Activated CD4-positive, alpha-beta T cell treated with anti-CD3 and anti-CD28 coated beads, Interleukin-2, amount 10 ng/mL, durations not matched to agents 24 days and 14 days (primary cell): Measurements from ENCODE around the gene EEF1AKMT4. TPM values are rescaled to one million over a fixed set of nuclear protein-coding genes. Genes with fewer than 3 reads are reported as not detected.
A peak's percentile ranks its signal among the peaks of the same experiment; 100 is the strongest.

ENCODE experiments used
- DNase-seq: peaks from one replicate; pipeline ENCODE4 v3.0.0; 2022
- H3K27ac Mint-ChIP-seq: one replicate; pipeline ENCODE4 v1.8.0; 2022; ENCODE audit warnings: mild to moderate bottlenecking, mixed read lengths
- H3K27me3 Mint-ChIP-seq: one replicate; pipeline ENCODE4 v1.8.0; 2022; ENCODE audit warnings: mixed read lengths
- H3K36me3 Mint-ChIP-seq: one replicate; pipeline ENCODE4 v1.8.0; 2022; ENCODE audit warnings: low read depth, mild to moderate bottlenecking, mixed read lengths
- H3K4me1 Mint-ChIP-seq: one replicate; pipeline ENCODE4 v1.8.0; 2021; ENCODE audit warnings: mixed read lengths
- H3K4me3 Mint-ChIP-seq: one replicate; pipeline ENCODE4 v1.8.0; 2022; ENCODE audit warnings: mild to moderate bottlenecking, moderate library complexity, mixed read lengths
- H3K9me3 Mint-ChIP-seq: one replicate; pipeline ENCODE4 v1.8.0; 2021; ENCODE audit warnings: mixed read lengths
- intact Hi-C: fragments of 100-400 bp; cut with micrococcal nuclease; formaldehyde crosslinking; loops from one replicate; pipeline ENCODE4 v1.15.1; 2023
- total RNA-seq: library from RNA; stranded (reverse); gene quantifications from 2 replicates; pipeline ENCODE4 v1.2.3, GENCODE V29; 2022

EEF1AKMT4 gene
- total RNA-seq, 1 donor from 2014 or later, result 14.3 TPM

DNA sequence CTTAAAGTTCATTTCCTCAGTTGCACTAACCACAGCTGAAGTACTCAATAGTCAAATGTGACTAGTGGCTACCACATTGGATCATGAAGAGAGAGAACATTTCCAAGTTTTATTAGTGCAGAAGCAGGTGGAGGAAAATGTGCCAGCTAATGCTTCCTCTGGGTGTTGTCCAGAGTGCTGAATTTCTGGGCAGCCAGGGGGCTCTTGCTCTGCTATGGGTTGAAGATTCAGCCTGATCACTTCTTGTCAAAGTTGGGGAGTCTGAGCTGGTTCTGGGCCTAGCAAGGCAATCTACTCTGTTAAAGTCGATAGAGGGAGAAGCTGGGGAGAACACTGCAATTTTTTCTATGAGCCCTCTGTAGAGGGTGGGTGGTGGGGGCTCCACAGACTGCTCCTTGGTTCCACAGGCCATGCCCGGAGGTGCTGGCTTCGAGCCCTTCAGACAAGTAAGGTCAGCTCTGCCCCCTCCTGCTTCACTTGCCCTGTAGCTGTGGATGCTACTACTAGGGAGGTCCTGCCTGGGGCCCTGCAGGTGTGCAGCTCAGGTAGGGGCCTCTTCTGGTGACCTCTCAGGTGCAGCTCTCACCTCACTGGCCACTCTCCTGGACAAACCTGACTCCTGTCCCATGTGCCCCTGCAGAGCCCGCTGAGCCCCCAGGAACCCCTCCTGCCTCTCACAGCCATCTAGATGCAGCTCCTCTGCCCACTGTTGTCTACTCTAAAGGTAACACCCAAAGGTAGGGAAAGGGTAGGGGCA, 8.9 kb upstream of the EEF1AKMT4 start:
- H3K27me3 Mint-ChIP-seq, result no peaks in the 10 kb centered on the region
- no peaks in the 10 kb centered on the region for H3K9me3 Mint-ChIP-seq
- no peak overlapping the region for H3K4me3 Mint-ChIP-seq
- peak; percentile 59 for DNase-seq
- no peak overlapping the region for H3K27ac Mint-ChIP-seq
- H3K36me3 Mint-ChIP-seq, result peaks cover 26% of the 10 kb centered on the region
- H3K4me1 Mint-ChIP-seq, result no peaks in the 10 kb centered on the region
- intact Hi-C loops, result no loop called here

DNA sequence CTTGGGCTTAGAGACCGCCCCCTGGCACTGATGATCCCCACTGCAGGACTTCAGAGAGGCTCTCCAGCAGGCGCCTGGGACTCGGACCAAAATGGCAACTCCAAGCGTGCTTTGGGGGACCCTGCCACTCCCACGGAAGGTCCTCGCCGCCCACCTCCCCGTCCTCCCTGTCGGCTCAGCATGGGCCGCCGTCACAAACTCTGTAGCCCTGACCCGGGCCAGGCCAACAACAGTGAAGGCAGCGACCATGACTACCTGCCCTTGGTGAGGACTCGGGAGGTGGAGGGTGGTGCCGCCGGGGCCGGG, 8.4 kb upstream of the EEF1AKMT4 start:
- DNase-seq, result no peak
- Mint-ChIP-seq H3K9me3 (no peaks in the 10 kb centered on the region), H3K27ac (no peak overlapping the region), H3K4me1 (peaks cover 5% of the 10 kb centered on the region), H3K4me3 (no peak overlapping the region), H3K27me3 (no peaks in the 10 kb centered on the region), H3K36me3 (peaks cover 31% of the 10 kb centered on the region)
- intact Hi-C loops, result no loop called here

DNA sequence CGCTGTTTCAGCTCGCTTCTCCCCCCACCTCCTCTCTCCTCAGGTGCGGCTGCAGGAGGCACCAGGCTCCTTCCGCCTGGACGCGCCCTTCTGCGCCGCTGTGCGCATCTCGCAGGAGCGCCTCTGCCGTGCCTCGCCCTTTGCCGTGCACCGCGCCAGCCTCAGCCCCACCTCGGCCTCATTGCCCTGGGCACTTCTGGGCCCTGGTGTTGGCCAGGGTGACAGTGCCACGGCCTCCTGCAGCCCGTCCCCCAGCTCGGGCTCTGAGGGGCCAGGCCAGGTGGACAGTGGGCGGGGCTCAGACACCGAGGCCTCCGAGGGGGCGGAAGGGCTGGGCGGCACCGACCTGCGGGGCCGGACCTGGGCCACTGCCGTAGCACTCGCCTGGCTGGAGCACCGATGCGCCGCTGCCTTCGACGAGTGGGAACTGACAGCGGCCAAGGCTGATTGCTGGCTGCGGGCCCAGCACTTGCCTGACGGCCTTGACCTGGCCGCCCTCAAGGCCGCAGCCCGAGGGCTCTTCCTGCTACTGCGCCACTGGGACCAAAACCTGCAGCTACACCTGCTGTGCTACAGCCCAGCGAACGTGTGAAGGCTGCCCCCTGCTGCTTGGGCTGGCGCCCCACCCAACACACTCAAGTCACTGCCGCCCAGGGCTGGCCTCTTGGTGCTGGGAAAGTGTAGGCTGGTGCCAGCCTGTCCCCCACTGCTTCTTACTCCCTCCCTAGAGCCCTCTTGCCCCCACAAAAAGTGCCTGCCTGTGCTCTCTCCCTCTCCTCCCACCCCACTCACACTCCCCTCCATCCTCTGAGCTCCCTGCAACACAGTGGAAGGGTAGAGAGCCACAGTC, 7.8 kb upstream of the EEF1AKMT4 start:
- no peak overlapping the region for H3K4me3 Mint-ChIP-seq
- intact Hi-C loops, result no loop called here
- H3K9me3 Mint-ChIP-seq, result no peaks in the 10 kb centered on the region
- H3K36me3 Mint-ChIP-seq, result peaks cover 32% of the 10 kb centered on the region
- H3K4me1 Mint-ChIP-seq, result peaks cover 5% of the 10 kb centered on the region
- H3K27me3 Mint-ChIP-seq, result no peaks in the 10 kb centered on the region
- no peak overlapping the region for H3K27ac Mint-ChIP-seq
- DNase-seq, result no peak

DNA sequence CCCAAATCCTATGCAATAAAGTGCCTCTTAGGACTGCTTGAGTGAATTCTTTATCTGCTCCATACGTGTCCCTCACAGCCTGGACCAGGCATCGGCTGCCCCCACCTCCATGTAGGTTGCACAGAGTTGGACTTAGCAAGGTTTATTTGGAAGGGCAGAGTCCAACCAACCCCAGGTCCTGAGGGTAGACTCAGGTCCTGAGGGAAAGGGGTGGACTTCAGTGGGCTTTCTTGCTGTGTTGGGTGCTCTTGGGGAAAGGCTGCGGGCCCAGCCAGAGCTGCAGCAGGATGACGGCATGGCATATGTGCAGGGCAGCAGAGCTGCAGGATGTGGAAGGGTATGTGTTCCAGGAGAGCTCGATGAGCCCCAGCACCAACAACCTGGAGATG, 7.2 kb upstream of the EEF1AKMT4 start:
- no peak for DNase-seq
- no peak overlapping the region for H3K27ac Mint-ChIP-seq
- intact Hi-C loops, result no loop called here
- H3K4me1 Mint-ChIP-seq, result peaks cover 5% of the 10 kb centered on the region
- H3K9me3 Mint-ChIP-seq, result no peaks in the 10 kb centered on the region
- H3K4me3 Mint-ChIP-seq, result no peak overlapping the region
- H3K27me3 Mint-ChIP-seq, result no peaks in the 10 kb centered on the region
- peaks cover 32% of the 10 kb centered on the region for H3K36me3 Mint-ChIP-seq

DNA sequence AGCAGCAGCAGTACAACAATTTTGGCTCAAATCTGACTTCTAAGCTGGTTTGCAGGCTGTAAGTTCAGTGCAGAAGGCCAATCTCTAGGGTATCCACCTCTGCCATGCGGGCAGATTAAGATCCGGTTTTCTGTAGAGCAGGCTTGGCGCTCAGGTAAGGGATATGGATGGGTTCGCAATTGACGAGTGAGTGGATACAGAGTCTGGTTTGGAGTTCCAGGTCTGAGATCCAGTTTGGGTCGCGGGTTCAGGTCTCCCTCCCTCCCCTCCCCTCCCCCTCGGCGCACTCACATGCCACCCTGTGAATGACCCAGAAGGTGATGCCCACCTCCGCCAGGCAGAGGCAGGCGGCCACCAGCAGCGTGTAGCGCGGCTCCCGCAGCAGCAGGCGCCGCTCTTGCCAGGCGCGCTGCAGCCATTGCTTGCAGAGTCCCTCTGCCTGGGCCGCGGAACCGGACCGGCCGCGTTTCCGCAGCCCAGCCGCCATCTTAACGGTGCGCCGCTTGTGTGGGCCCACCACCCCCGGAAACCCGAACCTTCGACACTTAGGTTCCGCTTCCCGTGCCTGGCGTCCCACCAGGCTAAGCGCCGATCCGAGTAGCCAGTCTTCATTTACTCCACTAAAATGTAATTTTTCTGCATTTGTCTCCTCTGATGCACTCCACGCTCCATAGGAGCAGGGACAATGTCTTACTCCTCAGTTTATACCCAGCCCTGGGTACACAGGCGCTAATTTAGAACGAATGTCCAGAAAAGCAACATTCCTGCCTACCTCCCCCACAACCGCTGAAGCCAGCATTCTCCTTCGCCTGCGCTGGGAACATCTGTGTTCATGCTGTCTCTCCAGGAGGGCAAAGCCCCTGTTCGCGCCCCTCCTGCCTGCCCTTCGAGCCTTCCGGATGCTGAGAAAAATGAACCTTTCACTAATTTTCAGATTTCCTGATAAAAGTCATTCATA, 739 bp upstream of the EEF1AKMT4 start, which contains the start of gene ALG3:
ALG3 (minus strand) TSS at position 509 of the 958 bp plus-strand sequence; CDS start at position 487, 22 bp downstream.
- peak within 1 kb of the TSS; percentile 98 for H3K4me3 Mint-ChIP-seq
- DNase-seq, result peak; percentile 97
- H3K4me1 Mint-ChIP-seq, result peaks cover 16% of the 10 kb centered on the region
- H3K9me3 Mint-ChIP-seq, result no peaks in the 10 kb centered on the region
- H3K36me3 Mint-ChIP-seq, result peaks cover 24% of the 10 kb centered on the region
- H3K27me3 Mint-ChIP-seq, result no peaks in the 10 kb centered on the region
- peak within 1 kb of the TSS; percentile 100 for H3K27ac Mint-ChIP-seq
- intact Hi-C loops, result loop anchor here (1.0 to 2.0 kb wide), 7 partner anchors 40 to 115 kb away; partner anchors contain the start of genes ABCF3, AP2M1, EIF2B5 and EIF4G1

DNA sequence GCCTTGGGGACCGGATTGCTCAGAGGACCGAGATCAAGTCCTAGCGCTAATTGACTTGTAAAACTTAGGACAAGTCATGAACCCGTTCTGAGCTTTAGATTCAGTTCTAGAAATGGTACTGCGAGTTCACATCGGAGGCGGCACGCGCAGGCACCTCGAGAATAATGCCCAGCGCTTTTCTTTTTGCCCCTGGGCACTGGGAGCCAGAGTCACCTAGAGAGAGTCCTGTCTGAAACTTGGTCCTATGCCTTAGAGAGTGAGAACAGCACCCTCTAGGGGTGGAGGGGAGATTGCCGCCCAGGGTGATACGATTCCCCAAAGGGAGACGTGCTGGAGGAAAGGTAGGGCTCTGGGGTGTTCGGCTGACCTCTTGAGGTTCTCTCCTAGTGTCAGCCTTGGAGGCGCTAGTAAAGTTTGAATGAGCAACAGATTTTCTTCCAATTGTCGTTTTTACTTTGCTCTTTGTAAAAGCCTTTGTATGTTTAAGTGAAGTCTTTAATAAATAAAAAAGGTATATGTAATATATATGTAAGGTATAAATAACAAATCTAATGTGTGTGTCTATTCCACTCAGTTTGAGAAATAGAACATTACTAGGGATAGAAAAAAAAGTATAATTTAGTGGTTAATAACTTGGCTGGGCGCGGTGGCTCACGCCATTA, 826 bp downstream of the EEF1AKMT4 start:
- H3K27me3 Mint-ChIP-seq, result no peaks in the 10 kb centered on the region
- peak; percentile 97 for DNase-seq
- H3K4me1 Mint-ChIP-seq, result peaks cover 16% of the 10 kb centered on the region
- peak overlapping the region; percentile 100 for H3K27ac Mint-ChIP-seq
- intact Hi-C loops, result loop anchor here (1.0 to 5.0 kb wide), 3 partner anchors 10 to 233 kb away; partner anchors contain the start of gene ABCC5
- peaks cover 13% of the 10 kb centered on the region for H3K36me3 Mint-ChIP-seq
- H3K9me3 Mint-ChIP-seq, result no peaks in the 10 kb centered on the region
- H3K4me3 Mint-ChIP-seq, result peak overlapping the region; percentile 98

DNA sequence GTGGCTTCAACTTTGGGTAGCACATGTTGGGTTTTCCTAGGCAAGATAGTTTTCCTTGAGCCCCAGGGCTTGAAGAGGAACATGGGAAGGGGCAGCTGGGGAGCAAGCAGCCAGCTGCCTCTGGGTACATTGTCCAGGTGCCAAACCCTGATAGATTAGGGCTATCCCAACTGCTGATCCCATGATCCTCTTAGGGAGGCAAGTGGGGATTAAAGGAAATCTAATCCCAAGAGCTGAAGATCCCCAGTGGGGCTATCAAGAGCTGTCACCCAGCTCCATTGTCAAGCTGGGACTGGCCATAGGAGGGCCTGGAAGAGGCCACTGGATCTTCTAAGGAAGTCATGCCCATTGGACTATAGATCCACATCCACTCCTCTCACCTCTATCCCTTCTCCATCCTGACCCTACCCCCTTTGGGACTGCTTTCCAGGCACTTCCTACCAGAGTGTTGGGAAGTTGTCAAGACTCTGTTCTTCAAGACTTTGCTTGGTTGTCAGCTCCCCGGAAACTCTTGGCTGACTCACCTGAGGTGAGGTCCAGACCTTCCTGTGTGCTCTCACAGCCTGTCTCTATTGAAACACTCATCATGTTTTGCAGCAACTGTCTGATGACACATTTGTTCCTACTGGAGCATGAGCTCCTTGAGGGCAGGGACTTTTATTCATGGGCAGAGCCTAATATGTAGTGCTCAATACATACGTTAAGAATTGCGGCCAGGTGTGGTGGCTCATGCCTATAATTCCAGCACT, 6.0 kb downstream of the EEF1AKMT4 start:
- intact Hi-C loops, result no loop called here
- peaks cover 11% of the 10 kb centered on the region for H3K4me1 Mint-ChIP-seq
- peaks cover 20% of the 10 kb centered on the region for H3K36me3 Mint-ChIP-seq
- DNase-seq, result no peak
- peak overlapping the region; percentile 14 for H3K27ac Mint-ChIP-seq
- H3K9me3 Mint-ChIP-seq, result no peaks in the 10 kb centered on the region
- no peak overlapping the region for H3K4me3 Mint-ChIP-seq
- H3K27me3 Mint-ChIP-seq, result peaks cover 16% of the 10 kb centered on the region

DNA sequence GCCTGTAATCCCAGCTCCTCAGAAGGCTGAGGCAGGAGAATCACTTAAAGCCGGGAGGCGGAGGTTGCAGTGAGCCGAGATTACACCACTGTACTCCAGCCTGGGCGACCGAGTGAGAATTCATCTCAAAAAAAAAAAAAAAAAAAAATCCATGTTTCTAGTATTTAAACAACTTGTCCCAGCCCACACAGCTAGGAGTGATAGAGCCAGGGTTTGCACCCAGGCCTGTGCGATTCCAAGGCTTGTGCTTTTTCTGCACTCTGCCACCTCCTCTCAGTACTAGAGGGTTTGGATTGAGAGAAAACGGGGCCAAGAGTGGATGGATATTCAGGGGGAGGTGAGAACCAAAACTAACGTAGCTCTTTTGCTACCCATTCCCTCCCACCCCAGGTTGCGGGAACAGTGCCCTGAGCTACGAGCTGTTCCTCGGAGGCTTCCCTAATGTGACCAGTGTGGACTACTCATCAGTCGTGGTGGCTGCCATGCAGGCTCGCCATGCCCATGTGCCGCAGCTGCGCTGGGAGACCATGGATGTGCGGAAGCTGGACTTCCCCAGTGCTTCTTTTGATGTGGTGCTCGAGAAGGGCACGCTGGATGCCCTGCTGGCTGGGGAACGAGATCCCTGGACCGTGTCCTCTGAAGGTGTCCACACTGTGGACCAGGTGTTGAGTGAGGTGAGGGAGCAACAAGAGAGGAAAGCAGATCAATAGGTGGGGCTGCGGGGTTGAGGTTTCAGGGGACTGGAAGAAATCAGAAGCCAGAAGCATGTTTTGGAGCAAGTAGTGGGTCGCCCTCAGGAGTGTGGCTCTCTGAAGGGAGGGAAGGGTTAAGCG, 7.8 kb downstream of the EEF1AKMT4 start:
- H3K9me3 Mint-ChIP-seq, result no peaks in the 10 kb centered on the region
- H3K4me1 Mint-ChIP-seq, result peaks cover 19% of the 10 kb centered on the region
- peaks cover 23% of the 10 kb centered on the region for H3K36me3 Mint-ChIP-seq
- intact Hi-C loops, result no loop called here
- H3K27ac Mint-ChIP-seq, result no peak overlapping the region
- DNase-seq, result no peak
- peaks cover 25% of the 10 kb centered on the region for H3K27me3 Mint-ChIP-seq
- no peak overlapping the region for H3K4me3 Mint-ChIP-seq

DNA sequence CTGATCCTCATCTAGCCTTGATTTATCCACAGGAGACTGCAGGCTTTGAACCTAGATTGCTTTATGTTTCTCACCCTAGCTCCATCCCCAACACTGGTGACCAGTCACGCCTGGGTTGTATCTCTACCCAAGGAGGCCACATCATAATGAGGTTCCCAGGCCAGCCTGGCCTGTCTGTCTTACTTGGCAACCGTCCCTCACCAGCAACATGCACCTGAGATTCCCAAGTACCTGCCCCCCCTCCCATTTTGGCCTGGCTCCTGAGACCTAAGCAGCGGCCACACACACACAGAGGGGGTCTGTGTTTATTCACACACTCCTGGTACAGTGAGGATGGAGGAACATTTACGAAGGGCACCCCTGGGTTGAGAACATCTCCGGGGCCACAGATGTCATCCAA, 9.5 kb downstream of the EEF1AKMT4 start:
- peaks cover 23% of the 10 kb centered on the region for H3K36me3 Mint-ChIP-seq
- intact Hi-C loops, result no loop called here
- no peak overlapping the region for H3K4me3 Mint-ChIP-seq
- H3K27ac Mint-ChIP-seq, result no peak overlapping the region
- H3K27me3 Mint-ChIP-seq, result peaks cover 33% of the 10 kb centered on the region
- no peak for DNase-seq
- H3K9me3 Mint-ChIP-seq, result no peaks in the 10 kb centered on the region
- H3K4me1 Mint-ChIP-seq, result peaks cover 22% of the 10 kb centered on the region

DNA sequence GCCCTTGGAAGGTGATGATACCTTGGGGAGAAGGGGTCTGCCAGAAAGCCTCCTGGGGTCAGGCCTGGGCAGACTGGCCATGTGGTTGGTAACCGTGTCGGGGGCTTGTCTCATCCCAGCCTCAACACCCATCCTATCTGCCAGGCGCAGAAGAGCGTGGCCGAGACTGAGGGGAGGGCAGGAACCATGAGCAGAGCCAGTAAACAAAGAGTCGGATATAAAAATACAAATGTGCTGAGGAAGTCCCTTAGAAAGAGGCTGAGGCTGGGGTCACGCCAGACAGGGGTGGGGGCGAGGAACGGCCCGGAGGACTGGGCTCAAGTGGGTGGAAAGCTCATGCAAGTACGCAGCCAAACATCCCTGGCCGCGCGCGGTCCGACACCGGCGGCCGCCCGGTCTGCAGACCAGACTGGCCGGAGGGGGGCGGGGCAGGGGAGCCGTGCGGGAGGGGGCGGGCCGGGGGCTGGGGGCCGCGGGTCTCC, 10.0 kb downstream of the EEF1AKMT4 start:
- intact Hi-C loops, result no loop called here
- peak overlapping the region; percentile 66 for H3K27ac Mint-ChIP-seq
- H3K4me1 Mint-ChIP-seq, result peaks cover 22% of the 10 kb centered on the region
- peaks cover 33% of the 10 kb centered on the region for H3K27me3 Mint-ChIP-seq
- no peaks in the 10 kb centered on the region for H3K9me3 Mint-ChIP-seq
- H3K36me3 Mint-ChIP-seq, result peaks cover 23% of the 10 kb centered on the region
- peak overlapping the region; percentile 62 for H3K4me3 Mint-ChIP-seq
- no peak for DNase-seq

DNA sequence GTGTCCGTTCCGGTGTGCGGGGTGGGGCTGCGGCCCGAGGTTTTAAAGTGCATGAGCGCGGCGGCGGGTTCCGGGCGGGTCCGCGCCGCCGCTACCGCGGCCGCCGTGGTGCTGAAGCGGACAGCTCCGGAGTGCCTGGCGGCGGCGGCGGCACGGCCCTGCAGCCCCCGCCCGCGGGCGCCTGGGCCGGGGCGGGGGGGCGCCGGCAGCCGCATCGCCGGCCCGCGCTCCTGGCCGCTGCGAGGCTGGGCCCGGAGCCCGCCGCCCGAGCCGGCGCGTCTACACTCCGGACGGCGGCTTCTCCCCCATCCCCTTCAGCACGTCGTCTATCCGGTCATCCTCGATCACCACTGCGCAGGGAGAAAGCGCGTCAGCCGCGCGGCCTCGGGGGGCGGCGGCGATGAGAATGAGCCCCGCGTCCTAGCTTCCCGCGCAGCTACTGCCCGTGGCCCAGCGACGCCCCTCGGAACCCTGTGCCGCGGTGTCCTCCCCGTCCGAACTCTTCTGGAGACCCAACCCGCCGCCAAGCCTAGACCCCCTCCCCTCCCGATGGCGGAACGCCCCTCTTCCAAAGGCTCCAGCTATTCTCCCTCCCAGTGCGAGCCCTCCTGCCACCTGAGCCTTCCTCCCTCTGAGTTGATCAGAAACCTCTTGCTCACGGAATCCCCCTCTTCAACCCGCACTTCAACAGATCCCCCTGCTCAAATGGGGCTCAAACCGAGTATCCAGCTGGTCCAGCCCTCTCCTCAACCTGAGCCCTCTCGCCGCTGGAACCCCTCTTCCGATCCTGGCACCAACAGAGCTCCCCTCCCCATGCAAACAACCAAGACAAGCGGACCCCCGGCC, 10.6 kb downstream of the EEF1AKMT4 start:
- H3K27ac Mint-ChIP-seq, result peak overlapping the region; percentile 57
- peak; percentile 86 for DNase-seq
- peaks cover 22% of the 10 kb centered on the region for H3K4me1 Mint-ChIP-seq
- H3K36me3 Mint-ChIP-seq, result peaks cover 23% of the 10 kb centered on the region
- H3K9me3 Mint-ChIP-seq, result no peaks in the 10 kb centered on the region
- intact Hi-C loops, result loop anchor here (1.0 kb wide), 1 partner anchor 10 kb away; no protein-coding TSS in a partner anchor
- H3K27me3 Mint-ChIP-seq, result peaks cover 40% of the 10 kb centered on the region
- H3K4me3 Mint-ChIP-seq, result peak overlapping the region; percentile 78
